Mesodermal cell (in vitro differentiated cells): ENCODE data around the gene CCDC9.

Experiments
- H3K27ac ChIP-seq: 2 replicates; pipeline ENCODE4 v1.7.0; 2013; ENCODE audit warnings: mild to moderate bottlenecking, low read depth, low read length, moderate library complexity; ENCODE audit not compliant: severe bottlenecking
- H3K36me3 ChIP-seq: 2 replicates; pipeline ENCODE4 v1.7.1; 2013; ENCODE audit warnings: mild to moderate bottlenecking, low read length, moderate library complexity; ENCODE audit not compliant: control insufficient read depth, insufficient read depth
- H3K4me1 ChIP-seq: one replicate; pipeline ENCODE4 v1.7.1; 2013; ENCODE audit warnings: mild to moderate bottlenecking, low read length; ENCODE audit not compliant: insufficient read depth, control insufficient read depth, poor library complexity, severe bottlenecking
- H3K4me3 ChIP-seq: 2 replicates; pipeline ENCODE4 v1.7.0; 2013; ENCODE audit warnings: low read length, control low read depth, mild to moderate bottlenecking; ENCODE audit not compliant: insufficient read depth, poor library complexity, severe bottlenecking; ENCODE audit errors: extremely low read depth
- H3K9me3 ChIP-seq: 2 replicates; pipeline ENCODE4 v1.7.1; 2013; ENCODE audit warnings: mild to moderate bottlenecking, low read length, moderate library complexity; ENCODE audit not compliant: control insufficient read depth
- WGBS, 2 experiments: methylation state at CpG; one replicate each; pipeline ENCODE4 v1.1.5; 2013; ENCODE audit warnings: missing lambda C conversion rate in 2 of 2; ENCODE audit not compliant: insufficient coverage in 2 of 2; 5-methylcytosine and 5-hydroxymethylcytosine counted together

Gene CCDC9

DNA sequence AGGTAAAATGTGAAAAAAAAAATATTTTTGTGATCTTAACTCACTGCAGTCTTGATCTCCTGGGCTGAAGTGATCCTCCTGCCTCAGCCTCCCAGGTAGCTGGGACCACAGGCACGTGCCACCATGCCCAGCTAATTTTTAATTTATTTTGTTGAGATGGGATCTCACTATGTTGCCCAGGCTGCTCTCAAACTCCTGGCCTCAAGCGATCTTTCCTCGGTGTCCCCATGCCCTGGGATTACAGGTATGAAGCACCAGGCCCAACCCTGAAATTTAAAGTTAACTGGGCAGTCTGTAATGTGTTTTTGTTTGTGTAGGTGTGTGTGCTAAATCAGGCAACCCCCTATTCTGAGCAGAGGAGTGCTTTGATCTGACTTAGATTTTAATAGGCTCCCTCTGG lies 50.0 kb downstream of the CCDC9 start:
- Histone ChIP-seq H3K9me3 (no peaks in the 10 kb centered on the region), H3K4me3 (no peak overlapping the region), H3K36me3 (no peaks in the 10 kb centered on the region), H3K4me1 (no peaks in the 10 kb centered on the region), H3K27ac (no peak overlapping the region)
- WGBS, 2 experiments = 95% methylated on average over 3 of the region's 3 CpGs

DNA sequence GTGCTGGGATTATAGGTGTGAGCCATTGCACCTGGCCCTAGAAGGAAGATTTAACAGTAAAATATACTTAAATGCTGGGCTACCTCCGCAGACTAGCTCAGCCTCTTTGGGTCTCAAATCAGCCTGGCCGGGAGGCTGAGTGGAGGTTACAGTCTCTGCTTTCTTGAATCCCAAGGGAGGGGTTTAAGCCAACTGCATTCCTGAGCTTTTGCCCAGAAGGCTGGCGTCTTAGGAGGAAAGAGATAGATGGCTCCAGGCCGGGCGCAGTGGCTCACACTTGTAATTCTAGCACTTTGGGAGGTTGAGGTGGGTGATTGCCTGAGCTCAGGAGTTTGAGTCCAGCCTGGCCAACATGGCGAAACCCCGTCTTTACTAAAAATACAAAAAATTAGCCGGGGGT lies 52.7 kb downstream of the CCDC9 start:
- WGBS, 2 experiments = 83 to 89% methylated on average over 7 to 8 of the region's 8 CpGs
- Histone ChIP-seq H3K9me3 (no peaks in the 10 kb centered on the region), H3K4me1 (no peaks in the 10 kb centered on the region), H3K36me3 (no peaks in the 10 kb centered on the region), H3K4me3 (no peak overlapping the region), H3K27ac (no peak overlapping the region)

DNA sequence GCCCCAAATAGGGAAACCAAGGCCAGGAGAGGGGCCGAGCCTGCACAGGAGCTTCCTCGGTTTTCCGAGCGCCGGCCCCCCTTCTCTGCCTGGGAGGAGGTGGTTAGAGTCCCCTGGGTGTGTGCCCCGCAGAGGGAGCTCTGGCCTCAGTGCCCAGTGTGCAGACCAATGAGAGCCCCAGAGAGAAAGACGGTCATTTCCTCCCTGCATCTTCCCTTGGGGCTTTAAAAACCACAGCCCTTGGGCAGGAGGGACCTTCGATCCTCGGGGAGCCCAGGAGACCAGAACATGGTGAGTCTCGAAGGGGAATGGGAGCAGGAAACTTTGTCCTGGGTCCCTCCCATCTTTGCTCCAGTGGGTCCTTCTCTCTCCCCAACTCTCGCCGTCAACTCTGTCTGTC lies 53.3 kb downstream of the CCDC9 start, which contains the start of gene C5AR1:
TSS of gene C5AR1 (plus strand) at position 254 of the 400 bp plus-strand sequence. CDS start at position 289, 35 bp downstream.
- WGBS, 2 experiments = 65 to 83% methylated on average over 6 to 11 of the region's 12 CpGs
- H3K4me1 ChIP-seq = no peaks in the 10 kb centered on the region
- no peaks in the 10 kb centered on the region for H3K36me3 ChIP-seq
- H3K9me3 ChIP-seq = no peaks in the 10 kb centered on the region
- H3K27ac ChIP-seq = no peak within 1 kb of the TSS
- H3K4me3 ChIP-seq = no peak within 1 kb of the TSS

DNA sequence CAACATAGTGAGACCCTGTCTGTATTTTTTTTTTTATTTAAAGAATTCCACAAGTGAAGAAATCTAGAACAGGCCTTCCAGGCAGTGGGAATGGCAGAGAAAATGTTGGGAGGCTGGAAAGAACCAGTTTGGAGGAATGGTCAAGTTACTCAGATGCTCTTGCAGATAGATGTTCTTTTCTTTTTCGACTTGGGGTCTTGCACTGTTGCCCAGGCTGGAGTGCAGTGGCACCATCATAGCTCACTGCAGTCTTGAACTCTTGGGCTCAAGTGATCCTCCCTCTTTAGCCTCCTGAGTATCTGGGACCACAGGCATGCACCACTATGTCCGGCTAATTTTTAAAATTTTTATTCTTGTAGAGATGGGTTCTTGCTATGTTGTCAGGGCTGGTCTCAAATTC lies 54.0 kb downstream of the CCDC9 start:
- WGBS, 2 experiments = 100% methylated on average over 1 of the region's 2 CpGs
- no peaks in the 10 kb centered on the region for H3K4me1 ChIP-seq

DNA sequence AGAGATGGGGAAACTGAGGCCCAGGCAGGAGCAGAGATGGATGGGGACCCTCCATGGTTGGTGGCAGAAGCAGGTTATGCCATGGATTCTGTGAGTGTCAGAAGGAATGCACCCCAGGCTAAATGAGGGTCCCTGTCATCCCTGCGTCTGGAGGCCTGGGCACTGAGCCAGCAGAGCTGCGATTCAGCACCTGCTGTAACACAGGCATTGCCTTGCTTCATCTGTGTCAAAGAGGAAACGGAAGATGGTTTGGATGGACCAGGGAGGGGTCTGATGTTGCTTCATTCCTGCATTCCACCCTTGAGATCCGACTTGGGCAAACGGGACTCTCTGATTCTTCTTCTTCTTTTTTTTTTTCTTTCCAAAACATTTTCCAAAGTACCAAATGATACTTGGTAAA lies 54.5 kb downstream of the CCDC9 start:
- Histone ChIP-seq H3K9me3 (no peaks in the 10 kb centered on the region), H3K36me3 (no peaks in the 10 kb centered on the region), H3K4me3 (no peak overlapping the region), H3K27ac (no peak overlapping the region), H3K4me1 (no peaks in the 10 kb centered on the region)
- 79 to 92% methylated on average over 3 to 4 of the region's 5 CpGs for WGBS, 2 experiments

More for the DNA sequence above, 54.0 kb downstream of the CCDC9 start:
- H3K36me3 ChIP-seq = no peaks in the 10 kb centered on the region
- H3K27ac ChIP-seq = no peak overlapping the region
- no peaks in the 10 kb centered on the region for H3K9me3 ChIP-seq
- H3K4me3 ChIP-seq = no peak overlapping the region

DNA sequence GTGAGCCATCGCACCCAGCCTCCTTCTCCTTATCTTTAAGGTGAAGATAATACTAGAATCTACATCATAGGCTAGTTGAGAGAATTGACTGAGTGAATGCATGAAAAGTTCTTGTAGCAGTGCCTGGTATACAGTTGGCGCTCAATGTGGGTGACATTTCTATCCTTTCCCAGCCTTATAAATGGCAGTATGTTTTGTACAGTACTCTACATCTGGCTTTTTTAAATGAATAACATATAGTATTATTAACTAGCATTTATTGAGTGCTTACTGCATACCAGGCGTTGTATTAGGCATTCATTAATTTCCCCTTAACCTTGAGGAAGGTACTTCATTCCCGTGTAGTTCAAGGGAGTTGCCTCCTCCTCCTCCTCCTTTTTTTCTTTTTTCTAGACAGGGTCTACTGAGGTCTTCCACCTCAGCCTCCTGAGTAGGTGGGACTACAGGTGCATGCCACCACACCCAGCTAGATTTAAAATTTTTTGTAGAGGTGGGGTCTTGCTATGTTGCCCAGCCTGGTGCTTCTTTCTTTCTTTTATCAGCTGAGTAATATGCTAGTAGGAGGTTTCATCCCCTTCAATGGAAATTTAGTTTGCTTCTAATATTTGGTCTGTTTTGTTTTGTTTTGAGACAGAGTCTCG lies 56.2 kb downstream of the CCDC9 start:
- H3K36me3 ChIP-seq = no peaks in the 10 kb centered on the region
- 83 to 92% methylated on average over 2 of the region's 5 CpGs for WGBS, 2 experiments

DNA sequence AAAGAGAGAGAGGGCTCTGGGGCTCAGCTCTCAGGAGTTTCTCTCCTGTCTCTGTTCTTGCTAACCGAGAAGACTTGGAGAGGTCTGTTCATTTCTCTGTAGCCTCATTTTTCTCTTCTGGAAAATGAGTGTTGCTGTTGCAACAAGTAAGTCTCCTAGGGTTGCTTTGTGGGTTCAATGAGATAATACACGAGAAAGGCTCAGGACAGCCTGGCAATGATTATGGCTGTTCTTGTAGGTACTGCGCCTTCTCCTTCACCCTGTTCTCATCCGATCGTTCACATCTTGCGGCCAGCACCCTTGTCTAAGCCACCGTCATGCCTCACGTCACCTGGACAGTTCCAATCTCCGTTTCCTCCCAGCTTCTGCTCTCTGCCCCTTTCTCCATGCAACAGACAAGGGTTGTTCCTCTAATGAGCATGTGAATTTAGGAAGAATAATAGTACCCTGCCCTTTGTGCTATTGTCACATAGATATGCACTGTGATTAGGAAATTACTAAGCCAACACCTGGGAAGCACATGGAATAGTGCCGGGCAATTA lies 57.5 kb downstream of the CCDC9 start:
- no peak overlapping the region for H3K27ac ChIP-seq
- no peaks in the 10 kb centered on the region for H3K4me1 ChIP-seq
- no peaks in the 10 kb centered on the region for H3K9me3 ChIP-seq
- H3K4me3 ChIP-seq = no peak overlapping the region
- no peaks in the 10 kb centered on the region for H3K36me3 ChIP-seq
- 95 to 100% methylated on average over 4 to 9 of the region's 10 CpGs for WGBS, 2 experiments

More for the DNA sequence above, 56.2 kb downstream of the CCDC9 start:
- H3K27ac ChIP-seq = no peak overlapping the region
- no peaks in the 10 kb centered on the region for H3K4me1 ChIP-seq
- H3K4me3 ChIP-seq = no peak overlapping the region
- H3K9me3 ChIP-seq = no peaks in the 10 kb centered on the region

DNA sequence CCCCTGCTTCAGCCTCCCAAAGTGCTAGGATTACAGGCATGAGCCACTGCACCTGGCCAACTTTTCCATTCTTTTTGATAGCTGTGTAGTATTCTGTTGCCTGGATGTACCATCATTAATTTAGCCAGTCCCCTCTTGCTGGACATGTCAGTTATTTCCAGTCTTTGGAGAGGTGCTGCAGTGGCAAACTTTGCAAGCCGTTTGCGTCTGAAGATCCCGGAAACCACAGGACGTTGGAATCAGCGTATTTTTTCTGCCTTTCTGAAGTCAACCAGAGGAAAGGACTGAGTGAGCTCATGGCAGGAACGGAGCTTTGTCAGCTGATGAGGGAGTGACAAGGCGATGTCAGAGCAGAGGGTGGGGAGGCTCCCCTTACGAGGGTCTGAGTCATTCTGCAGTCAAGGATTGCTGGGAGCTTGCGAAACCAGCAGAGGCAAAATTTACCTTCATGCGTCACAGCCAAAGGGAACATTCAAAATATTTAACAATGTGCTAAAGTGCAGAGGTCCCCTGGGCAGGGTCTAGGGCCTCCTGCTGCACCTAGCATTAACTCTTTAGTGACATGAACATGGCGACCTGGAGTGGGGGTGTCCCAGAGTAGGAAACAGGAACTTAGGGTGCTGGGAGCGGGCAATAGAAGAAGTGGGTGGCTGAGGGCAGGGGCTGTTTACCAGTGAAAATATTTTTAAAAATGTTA lies 58.9 kb downstream of the CCDC9 start:
- 43% methylated on average over 10 to 11 of the region's 12 CpGs for WGBS, 2 experiments
- Histone ChIP-seq H3K27ac (no peak overlapping the region), H3K36me3 (no peaks in the 10 kb centered on the region), H3K4me3 (no peak overlapping the region), H3K9me3 (no peaks in the 10 kb centered on the region), H3K4me1 (no peaks in the 10 kb centered on the region)

DNA sequence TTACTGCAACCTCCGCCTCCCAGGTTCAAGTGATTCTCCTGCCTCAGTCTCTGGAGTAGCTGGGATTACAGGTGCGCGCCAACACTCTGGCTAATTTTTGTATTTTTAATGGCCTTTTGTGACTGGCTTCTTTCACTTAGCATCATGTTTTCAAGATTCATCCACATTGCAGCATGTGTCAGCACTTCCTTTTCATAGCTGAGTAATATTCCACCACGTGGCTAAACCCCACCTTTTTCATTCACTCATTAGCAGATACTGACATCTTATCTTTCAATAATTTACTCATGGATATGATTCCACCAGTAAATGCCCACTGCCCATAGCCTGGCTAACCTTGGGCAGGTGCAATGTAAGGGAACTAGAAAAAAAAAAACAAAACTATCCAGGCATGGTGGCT lies 60.2 kb downstream of the CCDC9 start:
- Histone ChIP-seq H3K4me1 (no peaks in the 10 kb centered on the region), H3K36me3 (no peaks in the 10 kb centered on the region), H3K27ac (no peak overlapping the region), H3K9me3 (peaks cover 1% of the 10 kb centered on the region), H3K4me3 (no peak overlapping the region)
- WGBS, 2 experiments = 95 to 100% methylated on average over 2 of the region's 4 CpGs

DNA sequence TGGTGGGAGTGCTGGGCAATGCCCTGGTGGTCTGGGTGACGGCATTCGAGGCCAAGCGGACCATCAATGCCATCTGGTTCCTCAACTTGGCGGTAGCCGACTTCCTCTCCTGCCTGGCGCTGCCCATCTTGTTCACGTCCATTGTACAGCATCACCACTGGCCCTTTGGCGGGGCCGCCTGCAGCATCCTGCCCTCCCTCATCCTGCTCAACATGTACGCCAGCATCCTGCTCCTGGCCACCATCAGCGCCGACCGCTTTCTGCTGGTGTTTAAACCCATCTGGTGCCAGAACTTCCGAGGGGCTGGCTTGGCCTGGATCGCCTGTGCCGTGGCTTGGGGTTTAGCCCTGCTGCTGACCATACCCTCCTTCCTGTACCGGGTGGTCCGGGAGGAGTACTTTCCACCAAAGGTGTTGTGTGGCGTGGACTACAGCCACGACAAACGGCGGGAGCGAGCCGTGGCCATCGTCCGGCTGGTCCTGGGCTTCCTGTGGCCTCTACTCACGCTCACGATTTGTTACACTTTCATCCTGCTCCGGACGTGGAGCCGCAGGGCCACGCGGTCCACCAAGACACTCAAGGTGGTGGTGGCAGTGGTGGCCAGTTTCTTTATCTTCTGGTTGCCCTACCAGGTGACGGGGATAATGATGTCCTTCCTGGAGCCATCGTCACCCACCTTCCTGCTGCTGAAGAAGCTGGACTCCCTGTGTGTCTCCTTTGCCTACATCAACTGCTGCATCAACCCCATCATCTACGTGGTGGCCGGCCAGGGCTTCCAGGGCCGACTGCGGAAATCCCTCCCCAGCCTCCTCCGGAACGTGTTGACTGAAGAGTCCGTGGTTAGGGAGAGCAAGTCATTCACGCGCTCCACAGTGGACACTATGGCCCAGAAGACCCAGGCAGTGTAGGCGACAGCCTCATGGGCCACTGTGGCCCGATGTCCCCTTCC lies 63.9 kb downstream of the CCDC9 start:
- Histone ChIP-seq H3K4me3 (no peak overlapping the region), H3K27ac (no peak overlapping the region), H3K4me1 (peaks cover 5% of the 10 kb centered on the region), H3K9me3 (peaks cover 3% of the 10 kb centered on the region), H3K36me3 (no peaks in the 10 kb centered on the region)
- WGBS, 2 experiments = 95 to 97% methylated on average over 41 to 44 of the region's 46 CpGs
